ENCODE measurements around the gene VEZT.

Gene VEZT

DNA sequence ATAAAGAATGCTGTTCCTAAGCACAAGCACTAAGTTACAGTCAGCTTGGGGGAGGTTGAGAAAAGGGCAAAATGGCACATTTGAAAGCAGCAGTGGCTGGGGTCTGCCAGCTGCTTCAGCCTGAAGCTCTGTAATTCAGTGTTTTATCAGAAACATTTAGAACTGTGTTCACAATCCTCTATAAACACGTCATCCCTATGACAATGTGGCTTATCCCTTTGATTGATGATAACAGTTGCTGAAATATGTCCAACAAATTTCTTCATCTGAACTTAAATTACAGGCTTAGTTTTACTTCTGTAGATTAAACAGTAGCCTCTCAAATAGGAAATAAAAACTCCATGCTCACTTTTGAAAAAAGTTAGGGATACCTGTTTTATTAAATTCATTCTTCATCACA, 108.8 kb downstream of the VEZT start:
- no peak for DNase-seq

DNA sequence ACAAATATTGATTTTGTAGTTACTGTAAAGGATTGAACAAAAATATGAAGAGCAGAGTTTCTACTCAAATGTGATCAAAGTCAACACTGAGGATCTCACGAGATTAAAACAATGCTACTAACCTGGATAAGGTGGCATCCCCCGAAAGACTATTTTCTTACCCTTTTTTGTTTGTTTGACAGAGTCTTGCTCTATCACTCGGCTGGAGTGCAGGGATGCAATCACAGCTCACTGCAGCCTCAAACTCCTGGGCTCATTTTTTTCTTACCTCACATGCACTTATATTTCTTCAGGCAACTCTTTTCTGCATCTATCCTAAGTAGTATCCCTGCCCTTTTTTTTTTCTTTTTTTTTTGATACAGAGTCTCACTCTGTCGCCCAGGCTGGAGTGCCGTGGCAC, 109.2 kb downstream of the VEZT start:
- DNase-seq: no peak

DNA sequence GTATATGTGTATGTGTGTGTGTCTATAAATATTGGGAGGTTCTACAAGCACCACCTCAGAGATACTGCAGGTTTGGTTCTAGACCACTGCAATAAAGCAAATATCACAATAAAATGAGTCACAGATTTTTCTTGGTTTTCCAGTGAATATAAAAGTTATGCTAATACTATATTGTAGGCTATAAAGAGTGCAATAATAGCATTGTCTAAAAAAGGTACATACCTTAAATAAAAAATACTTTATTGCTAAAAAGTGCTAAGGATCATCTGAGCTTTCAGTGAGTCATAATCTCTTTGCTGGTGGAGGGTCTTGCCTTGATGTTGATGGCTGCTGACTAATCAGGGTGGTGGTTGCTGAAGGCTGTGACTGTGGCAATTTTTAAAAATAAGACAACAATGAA, 111.1 kb downstream of the VEZT start:
- no peak for DNase-seq

DNA sequence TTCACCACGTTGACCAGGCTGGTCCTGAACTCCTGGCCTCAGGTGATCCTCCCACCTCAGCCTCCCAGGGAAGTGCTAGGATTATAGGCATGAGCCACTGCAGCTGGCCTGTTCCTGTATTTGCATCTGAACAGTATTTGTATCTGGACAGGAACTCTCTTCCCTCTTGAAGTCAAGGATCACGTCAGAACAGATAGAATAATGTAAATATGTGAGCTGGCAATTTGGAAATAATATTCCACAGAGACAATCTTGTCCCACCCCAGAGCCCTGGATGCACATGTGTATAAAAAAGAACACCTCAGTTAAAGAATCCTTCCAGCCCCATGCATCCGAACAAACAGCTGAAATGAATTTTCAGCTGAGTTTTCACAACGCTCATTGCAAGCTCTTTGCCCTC, 118.3 kb downstream of the VEZT start:
- no peak for DNase-seq

DNA sequence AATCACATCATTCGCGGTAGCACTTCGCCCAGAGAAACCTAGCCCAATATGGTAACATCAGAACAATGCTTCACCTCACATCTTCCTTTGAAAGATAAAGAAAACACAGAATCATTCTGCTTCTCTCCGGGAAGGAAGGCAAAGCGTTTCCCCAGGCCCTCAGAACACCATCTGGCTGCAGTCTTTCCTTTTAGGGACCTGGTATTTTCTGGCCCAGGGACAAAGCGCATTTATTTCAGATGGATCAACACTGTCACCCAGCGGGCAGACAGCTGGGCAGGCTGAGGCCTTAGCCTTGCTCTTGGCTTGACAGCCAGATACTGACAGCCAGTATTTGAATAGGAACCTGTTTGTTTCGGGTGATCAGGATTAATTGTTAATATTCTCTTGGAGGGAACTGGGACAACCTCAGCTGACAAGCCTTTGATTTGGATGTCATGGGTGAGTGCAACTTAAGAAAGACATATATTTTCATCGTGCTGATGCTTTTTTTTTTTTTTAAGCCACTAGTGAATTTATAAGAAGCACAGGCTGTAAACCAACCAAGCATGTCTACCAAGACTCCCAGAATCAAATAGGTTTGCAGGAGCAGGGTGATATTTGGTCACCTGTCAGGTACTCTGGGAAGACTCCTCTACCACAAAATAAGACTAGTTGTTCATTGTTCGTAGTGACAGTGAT, 118.9 kb downstream of the VEZT start:
- DNase-seq: peak; percentile 74

DNA sequence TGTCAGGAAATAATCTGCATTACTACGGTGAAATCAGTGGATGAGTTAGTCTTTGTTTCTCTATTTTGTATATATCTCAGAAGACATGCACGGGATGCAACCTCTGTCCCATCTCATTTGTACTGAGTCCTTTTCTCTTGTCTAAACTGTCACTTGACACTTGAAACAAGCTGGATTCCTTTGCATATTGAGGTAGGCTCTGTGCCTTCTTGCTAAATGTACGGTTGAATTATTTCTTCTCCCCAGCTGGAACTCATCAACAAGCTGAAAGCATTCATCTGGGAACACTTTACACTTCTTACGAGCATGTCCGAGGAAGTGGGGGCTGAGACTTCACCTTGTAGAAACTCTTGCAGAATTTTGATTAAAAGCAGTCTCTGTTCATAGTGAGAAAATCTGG, 119.5 kb downstream of the VEZT start:
- no peak for DNase-seq

DNA sequence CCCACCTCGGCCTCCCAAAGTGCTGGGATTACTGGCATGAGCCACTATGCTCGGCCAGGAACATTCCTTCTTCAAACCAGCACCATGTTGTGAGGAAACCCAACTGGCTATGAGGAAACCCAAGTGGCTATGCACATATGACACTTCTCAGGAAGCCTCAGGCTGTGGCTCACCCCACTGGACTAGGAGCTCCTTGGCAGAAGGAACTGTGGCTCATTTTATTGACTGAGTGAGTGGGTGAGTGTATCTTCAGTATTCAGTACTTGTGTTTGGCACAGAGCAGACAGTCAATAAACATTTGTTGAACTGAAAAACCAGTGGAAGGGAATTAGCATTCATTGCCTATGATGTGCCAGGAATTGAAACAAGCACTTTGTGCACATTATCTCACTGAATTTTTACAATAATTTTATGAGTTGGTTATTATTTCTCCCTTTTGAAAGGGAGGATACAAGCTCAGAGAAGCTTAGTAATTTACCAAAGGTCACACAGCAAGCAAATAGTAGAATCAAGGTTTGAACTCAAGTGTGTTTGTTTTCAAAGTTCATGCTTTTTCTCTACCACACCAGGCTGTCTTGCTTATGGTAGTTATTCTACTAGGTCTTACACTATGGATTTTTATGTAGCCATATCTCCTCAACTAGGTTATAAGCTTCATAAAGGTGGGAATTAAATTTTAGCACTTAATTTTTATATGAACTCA, 121.6 kb downstream of the VEZT start:
- no peak for DNase-seq

DNA sequence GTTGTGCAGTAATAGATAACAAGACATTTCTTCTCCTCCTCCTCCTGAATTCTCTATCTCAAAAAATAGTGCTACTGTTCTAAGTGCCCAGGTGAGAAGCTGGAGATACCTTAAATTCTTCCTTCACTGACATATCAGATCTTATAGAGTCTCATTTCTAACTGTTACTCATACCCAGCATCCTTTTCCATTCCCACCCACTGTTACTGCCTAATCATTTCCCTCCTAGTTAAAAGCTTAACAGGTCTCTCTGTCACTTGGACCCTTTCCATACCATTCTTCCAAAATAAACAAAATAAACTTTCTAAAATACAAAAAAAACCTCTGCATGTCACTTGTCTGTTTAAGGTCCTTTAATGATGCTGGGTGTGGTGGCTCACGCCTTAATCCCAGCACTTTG, 124.4 kb downstream of the VEZT start:
- no peak for DNase-seq

DNA sequence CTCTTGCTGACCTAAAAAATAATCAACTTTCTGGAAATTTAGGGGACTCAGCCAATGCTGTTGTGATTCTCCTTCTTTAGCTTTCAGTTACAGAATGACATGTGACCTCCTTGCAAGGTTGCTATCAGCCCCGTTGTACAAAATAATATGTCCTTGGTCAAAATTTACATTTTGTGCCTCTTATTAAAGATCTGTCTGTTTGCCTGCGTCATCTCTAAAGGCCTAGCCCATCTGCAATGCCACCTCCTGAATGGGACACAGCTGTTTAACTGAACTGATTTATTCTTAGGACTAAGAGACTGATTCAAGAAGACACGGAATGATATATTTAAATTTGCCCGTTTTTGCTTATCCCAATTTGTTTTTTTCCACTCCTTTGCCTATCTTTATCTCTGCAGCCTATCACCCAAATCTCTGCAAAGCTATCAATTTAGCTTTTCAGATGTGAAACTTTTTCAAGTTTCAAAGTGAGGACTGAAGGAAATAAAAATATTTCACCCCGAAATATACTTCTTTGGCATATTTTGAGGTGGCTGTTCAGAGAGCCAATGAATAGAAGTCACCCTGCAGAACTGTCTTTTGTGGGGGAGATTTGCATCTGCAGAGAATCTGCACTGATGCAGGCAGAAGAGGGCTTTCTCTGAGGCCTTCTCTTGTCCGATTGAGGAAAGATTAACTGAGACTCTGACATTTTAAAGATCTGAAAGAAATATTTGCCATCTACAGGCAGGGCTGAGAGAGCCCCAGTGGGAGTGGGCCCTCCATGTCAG, 126.0 kb downstream of the VEZT start:
- no peak for DNase-seq

DNA sequence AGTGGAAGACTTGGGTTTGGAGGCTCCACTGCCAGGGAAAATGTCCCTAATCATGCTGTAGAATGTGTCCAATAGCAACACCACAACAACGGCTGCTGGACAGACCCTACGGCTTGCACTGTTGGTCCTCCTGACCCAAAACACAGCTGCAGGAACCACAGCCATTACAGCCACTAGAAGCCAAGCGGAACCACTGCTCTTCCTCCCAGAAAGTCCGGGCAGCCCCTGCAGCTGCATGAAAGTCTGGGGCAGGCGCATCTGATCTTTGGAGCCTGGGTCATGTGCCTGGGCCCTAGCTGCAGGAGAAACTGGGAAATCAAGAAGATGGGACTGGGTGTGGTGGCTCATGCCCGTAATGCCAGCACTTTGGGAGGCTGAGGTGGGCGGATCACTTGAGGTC, 131.7 kb downstream of the VEZT start:
- DNase-seq: no peak

DNA sequence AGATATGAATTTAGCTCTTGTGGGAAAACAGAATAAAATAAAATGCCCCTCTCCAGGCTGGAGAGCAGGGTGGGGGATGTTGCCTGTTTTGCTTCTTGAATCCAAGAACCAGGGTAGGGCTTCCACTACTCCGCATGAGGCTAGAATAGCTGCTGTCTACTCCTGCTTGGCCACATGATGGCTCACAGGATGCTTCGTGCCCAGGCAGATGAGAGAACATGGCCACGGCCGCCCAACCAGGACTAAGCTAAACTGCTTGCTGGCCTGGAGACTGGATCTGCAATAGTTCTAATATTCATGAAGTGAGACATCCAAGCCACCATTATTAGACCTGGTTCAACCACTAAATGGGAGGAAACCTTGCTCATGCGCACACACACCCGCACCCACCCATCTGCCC, 134.1 kb downstream of the VEZT start:
- DNase-seq: no peak

Data from NCI-H2227 treated with DMSO at 0.1 percent for 48 hours (cell line).